Stimulated activated CD4-positive, alpha-beta T cell treated with anti-CD3 and anti-CD28 coated beads, Interleukin-4, amount 100 ng/mL, for 24 hours (primary cell): ENCODE data around the gene NUBP2.
"Not testable (repeated sequence)": the region's sequence is repeated elsewhere in the genome, so short reads cannot be mapped to it uniquely, and the experiment has no call there.

Experiments used
- DNase-seq: peaks from one replicate; pipeline ENCODE4 v3.0.0-alpha.2; 2020

NUBP2 gene

DNA sequence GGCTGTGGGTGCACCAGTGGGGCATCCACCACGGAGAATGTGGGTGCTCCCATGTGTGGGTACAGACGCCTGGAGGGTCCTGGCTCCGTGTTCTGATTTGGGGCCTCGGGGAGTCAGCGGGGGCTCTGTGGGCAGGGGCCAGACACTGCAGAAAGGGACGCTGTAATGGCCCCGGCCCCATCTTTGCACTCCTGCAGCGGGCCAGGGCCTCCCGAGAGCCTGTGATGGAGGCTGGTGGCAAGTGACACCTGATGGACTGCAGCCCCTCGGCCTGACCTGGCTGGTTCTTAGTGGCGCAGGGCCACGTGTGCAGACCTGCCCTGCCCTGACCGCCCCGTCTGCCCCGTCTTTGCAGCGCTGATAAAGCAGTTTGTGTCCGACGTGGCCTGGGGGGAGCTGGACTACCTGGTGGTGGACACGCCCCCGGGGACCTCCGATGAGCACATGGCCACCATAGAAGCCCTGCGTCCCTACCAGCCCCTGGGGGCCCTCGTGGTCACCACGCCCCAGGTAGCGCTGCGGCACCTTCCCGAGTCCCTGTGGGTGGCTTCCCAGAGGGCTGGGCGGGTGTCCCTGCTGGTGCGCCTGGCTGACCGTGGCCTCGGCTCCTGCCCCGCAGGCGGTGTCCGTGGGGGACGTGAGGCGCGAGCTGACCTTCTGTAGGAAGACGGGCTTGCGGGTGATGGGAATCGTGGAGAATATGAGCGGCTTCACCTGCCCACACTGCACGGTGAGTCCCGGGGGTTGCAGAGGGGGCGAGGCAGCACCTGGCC is 4.7 kb downstream of the NUBP2 start:
- DNase-seq, result no peak

DNA sequence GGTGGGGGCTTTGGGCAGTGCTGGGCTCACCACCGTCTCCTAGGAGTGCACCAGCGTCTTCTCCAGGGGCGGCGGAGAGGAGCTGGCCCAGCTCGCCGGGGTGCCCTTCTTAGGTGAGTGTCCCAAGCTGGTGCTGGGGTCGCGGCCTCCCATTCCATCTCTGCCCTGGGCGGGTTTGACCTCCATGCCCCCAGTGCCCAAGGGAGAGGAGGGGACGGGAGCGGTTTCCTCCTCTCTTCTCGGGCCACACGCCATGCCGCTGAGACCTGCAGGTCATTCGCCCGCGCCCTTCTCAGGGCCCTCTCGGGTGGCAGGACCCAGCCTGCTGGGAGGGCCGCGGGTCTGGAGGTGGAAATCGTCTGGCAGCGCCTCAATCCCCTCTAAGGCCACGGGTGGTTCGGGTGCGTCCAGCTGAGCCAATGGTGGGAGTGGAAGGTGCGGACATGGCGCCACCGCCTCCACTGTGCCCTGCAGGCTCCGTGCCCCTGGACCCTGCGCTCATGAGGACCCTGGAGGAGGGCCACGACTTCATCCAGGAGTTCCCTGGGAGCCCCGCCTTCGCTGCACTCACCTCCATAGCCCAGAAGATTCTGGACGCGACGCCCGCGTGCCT is 5.4 kb downstream of the NUBP2 start:
- no peak for DNase-seq

- DNase-seq, result no peak
Observed at GRCh38 chr16:1788708-1789100, 5.9 kb downstream of the NUBP2 start.

DNA sequence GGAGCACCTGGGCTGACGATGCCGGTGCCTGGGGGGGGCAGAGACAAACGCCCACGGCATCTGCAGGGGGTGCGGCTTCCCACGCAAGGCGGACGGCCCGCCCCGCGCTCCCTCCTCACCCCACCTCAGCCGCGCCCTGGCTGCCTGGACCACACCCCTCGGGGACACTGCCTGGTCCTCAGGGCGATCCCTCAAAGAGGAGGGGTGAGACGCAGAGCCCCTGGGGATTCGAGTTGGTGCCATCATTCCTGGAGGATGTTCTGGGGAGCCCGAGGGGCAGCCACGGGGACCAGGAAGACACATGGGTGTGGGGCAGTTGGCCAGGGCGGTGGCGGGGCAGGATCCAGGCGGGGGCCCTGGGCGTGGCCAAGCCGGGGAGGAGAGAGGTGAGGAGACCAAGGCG is 6.9 kb downstream of the NUBP2 start:
- DNase-seq, result no peak

GRCh38 chr16:1790261-1790610 is 7.5 kb downstream of the NUBP2 start:
- no peak for DNase-seq

DNA sequence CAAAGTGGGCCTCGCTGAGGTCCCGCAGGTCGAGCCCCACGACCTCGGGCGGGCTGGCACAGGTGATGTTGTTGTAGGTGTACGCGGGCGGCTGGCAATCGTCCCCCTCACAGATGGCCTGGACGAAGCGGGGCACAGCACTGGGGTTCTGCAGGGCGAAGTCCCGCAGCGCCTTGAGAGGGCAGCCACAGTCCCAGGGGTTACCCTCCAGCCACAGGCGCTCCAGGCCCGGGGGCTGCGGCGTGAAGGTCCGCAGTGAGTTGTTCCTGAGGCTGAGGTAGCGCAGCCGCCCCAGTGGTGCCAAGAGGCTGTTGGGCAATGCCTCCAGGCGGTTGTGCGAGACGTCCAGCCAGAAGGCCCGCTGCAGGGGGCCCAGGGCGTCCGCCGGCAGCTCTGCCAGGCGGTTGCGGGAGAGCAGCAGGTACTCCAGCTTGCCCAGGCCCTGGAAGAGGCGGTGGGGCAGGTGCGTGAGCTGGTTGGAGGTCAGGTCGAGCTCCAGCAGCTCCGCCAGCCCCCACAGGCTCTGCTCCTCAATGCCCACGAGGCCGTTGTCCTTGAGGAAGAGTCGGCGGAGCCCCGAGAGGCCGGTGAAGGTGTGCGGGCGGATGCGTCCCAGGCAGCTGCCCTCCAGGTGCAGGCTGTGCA is 8.0 kb downstream of the NUBP2 start:
- DNase-seq, result no peak

GRCh38 chr16:1791256-1791942 is 8.6 kb downstream of the NUBP2 start:
- DNase-seq, result no peak

- DNase-seq, result no peak
Observed at GRCh38 chr16:1791943-1792812, 9.4 kb downstream of the NUBP2 start.

- no peak for DNase-seq
Observed at GRCh38 chr16:1792836-1793577, 10.2 kb downstream of the NUBP2 start.

- no peak for DNase-seq
Observed at GRCh38 chr16:1793578-1794220, 10.9 kb downstream of the NUBP2 start, which contains the start of gene IGFALS. Gene IGFALS (minus strand): TSS chr16:1793705. CDS start chr16:1793652, 53 bp downstream.

- DNase-seq, result no peak
Observed at GRCh38 chr16:1794221-1794871, 11.6 kb downstream of the NUBP2 start.

DNA sequence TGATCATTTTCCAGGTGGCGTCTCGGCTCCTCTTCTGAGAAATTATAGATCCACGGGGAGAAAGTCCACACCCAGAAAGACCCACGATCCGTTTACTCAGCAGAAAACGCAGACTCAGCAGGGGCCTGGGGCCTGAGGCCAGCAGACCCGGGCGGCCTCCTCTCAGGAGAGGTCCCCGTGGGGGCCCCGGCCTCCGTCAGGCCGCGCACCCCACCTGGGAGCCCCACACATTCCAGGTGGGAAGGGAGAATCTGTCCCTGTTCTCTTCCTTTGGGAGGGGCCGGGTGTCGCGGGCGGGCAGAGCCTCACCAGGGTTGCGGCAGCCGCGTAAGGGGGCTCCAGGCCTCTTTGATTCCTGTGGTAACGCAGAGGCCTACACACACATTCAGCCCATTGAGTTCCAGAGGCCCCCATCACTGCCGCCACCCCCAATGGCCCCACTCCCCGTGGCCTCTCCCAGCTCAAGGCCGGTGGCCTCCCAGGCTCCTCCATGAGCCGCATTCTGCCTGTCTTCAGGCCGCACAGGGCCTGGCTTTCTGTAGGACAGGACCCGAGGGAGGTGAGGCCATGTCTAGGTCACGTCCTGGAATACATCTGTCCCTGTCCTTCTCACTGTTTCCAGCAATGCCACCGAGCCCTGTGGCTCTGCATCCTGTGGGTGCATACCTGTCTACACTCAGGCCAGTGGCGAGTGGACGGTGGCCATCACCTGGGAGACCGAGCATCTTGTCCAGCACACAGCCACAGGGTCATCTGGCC is 12.3 kb downstream of the NUBP2 start:
- DNase-seq, result no peak

DNA sequence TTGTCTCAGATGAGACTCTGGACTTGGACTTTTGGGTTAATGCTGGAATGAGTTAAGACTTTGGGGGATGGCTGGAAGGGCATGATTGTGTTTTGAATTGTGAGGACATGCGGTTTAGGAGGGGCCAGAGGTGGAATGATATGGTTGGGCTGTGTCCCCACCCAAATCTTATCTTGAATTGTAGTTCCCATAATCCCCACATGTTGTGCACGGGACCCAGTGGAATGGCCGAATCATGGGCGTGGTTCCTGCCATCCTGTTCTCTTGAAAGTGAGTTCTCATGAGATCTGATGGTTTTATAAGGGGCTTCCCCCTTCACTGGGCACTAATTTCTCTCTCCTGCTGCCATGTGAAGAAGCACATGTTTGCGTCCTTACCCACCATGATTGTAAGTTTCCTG is 16.5 kb downstream of the NUBP2 start:
- not testable (repeated sequence) for DNase-seq

DNA sequence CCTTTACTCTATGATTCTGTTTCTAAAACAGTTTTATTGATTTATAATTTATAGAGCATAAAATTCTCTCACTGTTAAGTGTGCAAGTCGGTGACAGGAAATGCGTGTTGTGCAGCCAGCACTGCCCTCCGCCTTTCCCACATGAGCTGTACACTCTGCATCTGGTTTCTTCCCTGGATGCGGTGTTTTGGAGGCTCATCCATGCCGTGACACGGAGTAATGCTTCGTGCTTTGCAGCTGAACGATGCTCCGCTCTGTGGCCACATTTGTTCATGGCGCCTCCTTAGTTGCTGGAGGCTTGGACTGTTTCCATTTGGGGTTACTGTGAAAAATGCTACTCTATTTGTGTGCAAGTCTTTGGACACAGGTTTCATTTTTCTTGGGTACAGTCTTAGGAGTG is 17.9 kb downstream of the NUBP2 start:
- no peak for DNase-seq

- DNase-seq, result no peak
Observed at GRCh38 chr16:1807626-1808025, 24.9 kb downstream of the NUBP2 start.

DNA sequence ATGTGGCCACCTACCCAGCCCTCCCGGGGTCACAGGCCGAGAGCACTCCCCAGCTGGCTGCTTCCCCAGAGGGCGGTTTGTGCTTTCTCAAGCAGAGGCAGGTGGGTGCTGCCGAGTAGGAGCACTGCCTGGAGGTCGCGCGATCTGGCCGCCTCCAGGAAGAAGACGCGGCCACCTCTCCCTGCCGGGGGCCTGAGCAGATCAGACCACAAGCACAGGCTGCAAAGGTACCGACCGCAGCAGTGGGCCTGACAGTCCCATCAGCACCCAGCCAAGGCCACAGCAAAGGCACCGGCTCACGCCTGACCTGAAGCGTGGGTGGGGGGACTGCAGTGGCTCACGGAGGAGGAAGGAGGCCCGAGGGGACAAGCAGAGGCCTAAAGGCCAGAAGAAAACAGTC is 25.9 kb downstream of the NUBP2 start:
- no peak for DNase-seq

- DNase-seq, result no peak
Observed at GRCh38 chr16:1809281-1809801, 26.6 kb downstream of the NUBP2 start.

DNA sequence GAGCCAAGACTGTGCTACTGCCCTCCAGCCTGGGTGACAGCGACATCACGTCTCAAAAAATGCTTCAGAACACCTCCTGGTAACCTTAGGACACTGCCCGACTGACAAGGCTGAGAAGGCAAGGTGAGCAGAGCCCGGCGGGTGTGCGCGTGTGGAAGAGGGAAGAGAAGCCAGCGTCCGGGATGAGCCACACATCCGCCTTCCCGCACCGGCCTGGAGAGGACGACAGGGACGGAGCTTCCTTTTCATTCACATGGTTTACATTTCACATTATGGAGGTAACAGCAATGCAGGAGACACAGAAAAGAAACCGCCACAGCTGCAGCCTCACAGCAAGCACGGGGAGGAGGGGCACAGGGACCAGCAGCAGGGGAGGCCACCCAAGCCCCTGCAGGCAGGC is 27.3 kb downstream of the NUBP2 start:
- no peak for DNase-seq

- DNase-seq, result no peak
Observed at GRCh38 chr16:1810536-1810935, 27.8 kb downstream of the NUBP2 start.

DNA sequence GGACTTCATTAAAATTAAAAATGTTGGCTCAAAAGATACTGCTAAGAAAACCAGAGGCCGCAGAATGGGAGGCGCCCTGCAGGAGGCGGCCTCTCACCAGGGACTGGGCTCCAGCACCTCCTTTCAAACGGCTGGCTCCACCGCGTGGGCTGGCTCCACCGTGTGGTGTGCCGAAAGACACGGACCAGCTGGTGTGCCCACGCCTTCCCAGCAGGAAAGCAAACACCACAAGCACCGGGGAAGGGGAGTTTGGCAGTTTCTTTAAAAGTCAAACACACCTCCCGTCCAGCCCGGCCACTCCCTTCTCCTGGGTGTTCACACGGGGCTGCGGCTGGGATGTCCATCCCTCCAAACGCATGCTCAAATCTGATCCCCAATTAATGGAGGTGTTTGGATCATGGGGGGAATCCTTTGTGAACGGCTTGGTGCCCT is 30.0 kb downstream of the NUBP2 start:
- peak; percentile 48 for DNase-seq
